ENCODE data around the gene SDE2. TPM values are rescaled to one million over a fixed set of nuclear protein-coding genes. Genes with fewer than 3 reads are reported as not detected.

The SDE2 gene
- polyA plus RNA-seq, 2 donors, result 3.3 to 6.1 TPM

DNA sequence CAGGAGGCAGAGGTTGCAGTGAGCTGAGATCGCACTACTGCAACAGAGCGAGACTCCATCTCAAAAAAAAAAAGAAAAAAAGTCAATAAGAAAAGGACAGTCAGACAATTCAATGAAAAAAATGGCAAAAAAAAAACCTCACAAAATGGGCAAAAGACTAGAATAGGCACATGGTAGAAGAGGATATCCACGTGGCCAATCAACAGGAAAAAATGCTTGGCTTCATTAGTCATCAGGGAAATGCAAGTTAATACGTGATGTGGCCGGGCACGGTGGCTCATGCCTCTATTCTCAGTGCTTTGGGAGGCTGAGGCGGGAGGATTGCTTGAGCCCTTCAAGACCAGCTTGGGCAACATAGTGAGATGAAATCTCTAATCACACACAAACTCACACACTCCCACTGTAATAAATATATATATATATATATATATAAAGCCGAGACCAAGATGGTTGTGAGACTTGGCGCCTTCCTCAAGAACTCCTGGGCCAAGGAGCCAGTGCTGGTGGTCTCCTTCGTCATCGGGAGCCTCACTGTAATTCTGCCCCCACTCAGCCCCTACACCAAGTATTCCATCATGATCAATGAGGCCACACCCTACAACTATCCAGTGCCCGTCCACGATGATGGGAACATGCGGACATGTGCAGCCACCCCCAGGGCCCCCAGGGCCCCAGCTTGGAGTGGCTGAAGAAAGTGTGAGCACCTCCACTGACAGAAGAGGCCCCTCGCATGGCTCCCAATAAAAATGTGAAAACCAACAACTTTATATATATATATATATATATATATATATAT lies 35.2 kb downstream of the SDE2 start:
- 81 to 89% methylated on average over 15 of the region's 15 CpGs for WGBS, 2 donors
- H3K27me3 ChIP-seq (ENCODE audit: control insufficient read depth in 1 of 2, insufficient read depth in 2 of 2, low read length in 2 of 2), result no peaks in the 10 kb centered on the region

DNA sequence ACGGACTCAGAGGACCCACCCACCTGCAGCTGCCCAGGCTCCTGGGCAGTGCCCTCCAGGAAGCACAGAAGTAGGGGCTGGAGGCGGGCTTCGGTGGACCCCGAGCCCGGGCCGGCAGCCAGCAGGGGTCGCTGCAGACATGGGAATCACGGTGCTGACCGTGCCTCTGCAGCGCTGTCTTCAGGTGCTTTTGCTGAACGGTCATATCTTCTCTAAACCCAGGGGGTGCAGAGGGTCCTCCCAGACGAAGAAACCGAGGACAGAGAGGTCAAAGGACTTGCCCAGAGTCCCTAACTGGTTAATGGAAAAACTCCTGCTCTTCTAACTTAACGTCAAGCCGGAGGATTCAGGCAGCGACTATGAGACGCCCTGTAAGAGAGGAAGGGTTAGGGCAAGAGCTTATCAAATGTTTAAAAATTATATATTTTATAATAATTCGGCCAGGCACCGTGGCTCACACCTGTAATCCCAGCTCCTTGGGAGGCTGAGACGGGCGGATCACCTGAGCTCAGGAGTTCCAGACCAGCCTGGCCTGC lies 36.6 kb downstream of the SDE2 start:
- H3K27ac ChIP-seq (ENCODE audit: low read depth in 2 of 2, low read length in 1 of 2), result no peak overlapping the region
- no peaks in the 10 kb centered on the region for H3K4me1 ChIP-seq (ENCODE audit: control insufficient read depth in 2 of 2, insufficient read depth in 2 of 2, low read length in 1 of 2)
- no peak overlapping the region for H3K4me3 ChIP-seq (ENCODE audit: low read depth in 1 of 2, low read length in 2 of 2)
- 28 to 32% methylated on average over 21 of the region's 21 CpGs for WGBS, 2 donors
- H3K27me3 ChIP-seq (ENCODE audit: control insufficient read depth in 1 of 2, insufficient read depth in 2 of 2, low read length in 2 of 2), result no peaks in the 10 kb centered on the region
- H3K9me3 ChIP-seq (ENCODE audit: control insufficient read depth in 2 of 2, insufficient read depth in 1 of 2, low read depth in 1 of 2, low read length in 1 of 2), result no peaks in the 10 kb centered on the region
- no peaks in the 10 kb centered on the region for H3K36me3 ChIP-seq (ENCODE audit: control insufficient read depth in 2 of 2, insufficient read depth in 2 of 2, low read length in 1 of 2)

More for the DNA sequence above, 35.2 kb downstream of the SDE2 start:
- no peaks in the 10 kb centered on the region for H3K36me3 ChIP-seq (ENCODE audit: control insufficient read depth in 2 of 2, insufficient read depth in 2 of 2, low read length in 1 of 2)
- no peak overlapping the region for H3K27ac ChIP-seq (ENCODE audit: low read depth in 2 of 2, low read length in 1 of 2)
- no peaks in the 10 kb centered on the region for H3K9me3 ChIP-seq (ENCODE audit: control insufficient read depth in 2 of 2, insufficient read depth in 1 of 2, low read depth in 1 of 2, low read length in 1 of 2)
- H3K4me3 ChIP-seq (ENCODE audit: low read depth in 1 of 2, low read length in 2 of 2), result no peak overlapping the region
- H3K4me1 ChIP-seq (ENCODE audit: control insufficient read depth in 2 of 2, insufficient read depth in 2 of 2, low read length in 1 of 2), result no peaks in the 10 kb centered on the region

DNA sequence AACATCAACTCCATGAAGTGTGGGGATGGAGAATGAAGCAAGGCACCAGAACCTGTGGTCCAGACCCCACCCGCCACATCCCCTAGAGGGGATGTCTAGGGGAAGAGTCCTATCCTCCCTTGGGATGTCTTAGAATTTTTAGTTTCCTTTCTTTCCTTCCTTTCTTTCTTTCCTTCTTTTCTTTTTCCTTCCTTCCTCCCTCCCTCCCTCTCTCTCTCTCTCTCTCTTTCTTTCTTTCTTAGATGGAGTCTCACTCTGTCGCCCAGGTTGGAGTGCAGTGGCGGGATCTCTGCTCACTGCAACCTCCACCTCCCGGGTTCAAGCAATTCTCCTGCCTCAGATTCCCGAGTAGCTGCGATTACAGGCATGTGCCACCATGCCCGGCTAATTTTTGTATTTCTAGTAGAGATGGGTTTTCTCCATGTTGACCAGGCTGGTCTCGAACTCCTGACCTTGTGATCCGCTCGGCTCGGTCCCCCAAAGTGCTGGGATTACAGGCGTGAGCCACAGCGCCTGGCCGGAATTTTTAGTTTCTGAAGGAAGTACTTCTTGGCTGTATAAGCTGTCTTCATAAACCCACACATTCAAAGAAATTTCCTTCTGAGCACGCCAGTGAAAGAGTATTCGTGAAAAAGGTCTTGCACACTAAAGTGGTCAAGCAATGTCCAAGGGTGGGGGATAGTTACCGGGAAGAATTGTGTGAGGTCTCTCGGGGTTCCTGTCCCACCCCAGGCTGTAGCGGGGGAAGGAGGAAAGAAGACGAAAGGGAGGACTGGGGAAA lies 37.3 kb downstream of the SDE2 start:
- no peaks in the 10 kb centered on the region for H3K27me3 ChIP-seq (ENCODE audit: control insufficient read depth in 1 of 2, insufficient read depth in 2 of 2, low read length in 2 of 2)
- H3K27ac ChIP-seq (ENCODE audit: low read depth in 2 of 2, low read length in 1 of 2), result no peak overlapping the region
- WGBS, 2 donors, result 65 to 69% methylated on average over 20 of the region's 20 CpGs
- no peaks in the 10 kb centered on the region for H3K36me3 ChIP-seq (ENCODE audit: control insufficient read depth in 2 of 2, insufficient read depth in 2 of 2, low read length in 1 of 2)
- no peaks in the 10 kb centered on the region for H3K4me1 ChIP-seq (ENCODE audit: control insufficient read depth in 2 of 2, insufficient read depth in 2 of 2, low read length in 1 of 2)
- H3K4me3 ChIP-seq (ENCODE audit: low read depth in 1 of 2, low read length in 2 of 2), result no peak overlapping the region
- H3K9me3 ChIP-seq (ENCODE audit: control insufficient read depth in 2 of 2, insufficient read depth in 1 of 2, low read depth in 1 of 2, low read length in 1 of 2), result no peaks in the 10 kb centered on the region

DNA sequence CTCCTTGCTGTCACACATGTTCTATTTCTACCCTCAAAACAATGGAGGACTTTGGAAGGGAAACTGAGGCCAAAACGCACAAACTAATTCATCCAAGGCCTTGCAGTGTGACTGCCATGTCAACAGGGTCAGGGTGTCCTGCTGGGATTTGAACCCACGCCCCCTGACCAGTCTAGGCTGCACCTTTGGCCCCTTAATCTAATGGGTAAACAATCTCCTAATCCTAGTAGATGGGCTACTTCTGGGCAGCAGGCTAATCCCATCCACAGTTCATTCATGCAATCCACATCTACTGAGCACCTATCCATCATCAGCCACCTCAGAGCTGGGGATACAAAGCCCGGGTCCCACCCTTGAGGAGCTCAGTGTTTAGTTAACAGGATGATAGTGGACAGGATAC lies 41.1 kb downstream of the SDE2 start:
- no peaks in the 10 kb centered on the region for H3K9me3 ChIP-seq (ENCODE audit: control insufficient read depth in 2 of 2, insufficient read depth in 1 of 2, low read depth in 1 of 2, low read length in 1 of 2)
- WGBS, 2 donors, result 68 to 77% methylated on average over 3 of the region's 3 CpGs
- H3K36me3 ChIP-seq (ENCODE audit: control insufficient read depth in 2 of 2, insufficient read depth in 2 of 2, low read length in 1 of 2), result no peaks in the 10 kb centered on the region
- H3K27ac ChIP-seq (ENCODE audit: low read depth in 2 of 2, low read length in 1 of 2), result no peak overlapping the region
- H3K4me1 ChIP-seq (ENCODE audit: control insufficient read depth in 2 of 2, insufficient read depth in 2 of 2, low read length in 1 of 2), result no peaks in the 10 kb centered on the region
- H3K4me3 ChIP-seq (ENCODE audit: low read depth in 1 of 2, low read length in 2 of 2), result no peak overlapping the region
- H3K27me3 ChIP-seq (ENCODE audit: control insufficient read depth in 1 of 2, insufficient read depth in 2 of 2, low read length in 2 of 2), result no peaks in the 10 kb centered on the region

DNA sequence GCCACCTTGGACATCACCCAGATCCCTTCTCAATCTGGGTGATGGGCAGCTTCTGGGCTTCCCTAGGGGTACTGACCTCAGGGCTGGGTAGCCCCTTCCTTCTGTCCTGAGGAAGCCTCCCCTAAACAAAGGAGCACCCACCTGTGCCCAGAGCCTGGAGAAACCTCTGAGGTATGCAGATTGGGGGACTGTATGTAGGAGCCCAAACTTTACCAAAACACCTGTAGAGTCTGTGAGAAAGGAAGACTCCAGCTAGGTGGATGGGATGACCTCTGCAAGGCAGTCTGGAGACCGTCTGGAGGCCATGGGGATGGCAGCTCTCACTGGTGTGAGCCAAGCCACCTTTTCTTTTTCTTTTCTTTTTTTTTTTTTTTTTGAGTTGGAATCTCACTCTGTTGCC lies 44.4 kb downstream of the SDE2 start:
- Histone ChIP-seq H3K4me3 (ENCODE audit: low read depth in 1 of 2, low read length in 2 of 2) (no peak overlapping the region), H3K4me1 (ENCODE audit: control insufficient read depth in 2 of 2, insufficient read depth in 2 of 2, low read length in 1 of 2) (no peaks in the 10 kb centered on the region), H3K27me3 (ENCODE audit: control insufficient read depth in 1 of 2, insufficient read depth in 2 of 2, low read length in 2 of 2) (no peaks in the 10 kb centered on the region), H3K36me3 (ENCODE audit: control insufficient read depth in 2 of 2, insufficient read depth in 2 of 2, low read length in 1 of 2) (no peaks in the 10 kb centered on the region), H3K9me3 (ENCODE audit: control insufficient read depth in 2 of 2, insufficient read depth in 1 of 2, low read depth in 1 of 2, low read length in 1 of 2) (no peaks in the 10 kb centered on the region), H3K27ac (ENCODE audit: low read depth in 2 of 2, low read length in 1 of 2) (no peak overlapping the region)
- 73 to 76% methylated on average over 1 of the region's 1 CpG for WGBS, 2 donors

DNA sequence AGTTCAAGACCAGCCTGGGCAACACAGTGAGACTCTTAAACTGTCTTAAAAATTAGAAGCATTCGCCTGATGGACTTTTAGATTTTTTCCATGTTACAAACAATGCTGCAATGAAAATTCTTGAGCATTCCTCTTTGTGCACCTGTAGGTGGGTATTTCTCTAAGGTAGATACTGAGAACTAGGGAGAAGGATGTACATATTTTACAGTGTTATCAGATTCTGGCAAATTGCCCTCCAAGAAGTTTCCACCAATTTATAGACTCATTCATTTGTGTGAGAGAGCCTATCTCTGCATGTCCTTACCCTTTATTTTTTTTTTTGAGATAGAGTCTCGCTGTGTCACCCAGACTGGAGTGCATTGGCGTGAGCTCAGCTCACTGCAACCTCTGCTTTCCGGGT lies 45.8 kb downstream of the SDE2 start:
- Histone ChIP-seq H3K9me3 (ENCODE audit: control insufficient read depth in 2 of 2, insufficient read depth in 1 of 2, low read depth in 1 of 2, low read length in 1 of 2) (no peaks in the 10 kb centered on the region), H3K4me3 (ENCODE audit: low read depth in 1 of 2, low read length in 2 of 2) (no peak overlapping the region), H3K4me1 (ENCODE audit: control insufficient read depth in 2 of 2, insufficient read depth in 2 of 2, low read length in 1 of 2) (no peaks in the 10 kb centered on the region), H3K36me3 (ENCODE audit: control insufficient read depth in 2 of 2, insufficient read depth in 2 of 2, low read length in 1 of 2) (no peaks in the 10 kb centered on the region), H3K27ac (ENCODE audit: low read depth in 2 of 2, low read length in 1 of 2) (no peak overlapping the region), H3K27me3 (ENCODE audit: control insufficient read depth in 1 of 2, insufficient read depth in 2 of 2, low read length in 2 of 2) (no peaks in the 10 kb centered on the region)
- 90 to 91% methylated on average over 4 of the region's 4 CpGs for WGBS, 2 donors

DNA sequence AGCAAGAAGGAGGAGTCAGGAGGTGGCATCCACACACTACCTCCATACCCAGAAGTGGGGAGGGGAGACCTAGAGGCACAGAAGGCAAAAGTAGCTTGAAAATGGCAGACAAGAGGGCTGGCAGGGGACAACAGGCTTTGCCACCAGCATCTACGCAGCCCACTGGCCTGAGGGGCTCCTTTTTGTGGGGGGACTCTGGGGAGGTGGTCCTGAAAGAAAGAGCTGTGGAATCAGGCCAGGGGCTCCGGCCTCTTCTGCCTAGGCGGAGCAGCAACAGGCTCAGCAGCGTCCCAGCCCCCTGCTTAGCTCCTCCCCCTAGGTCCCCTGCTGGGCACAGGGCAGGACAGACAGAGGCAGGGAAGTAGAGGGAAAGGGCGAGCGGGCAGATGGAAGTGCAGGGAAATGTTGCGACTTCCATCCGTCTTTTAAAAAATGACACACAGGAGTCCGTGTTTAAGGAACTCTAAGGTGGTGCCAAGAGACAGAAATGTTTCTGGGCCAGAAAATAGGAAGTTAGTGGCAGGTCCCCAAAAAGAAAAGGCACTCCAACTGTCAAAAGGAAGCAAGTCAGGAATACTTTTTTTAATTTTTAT lies 48.1 kb downstream of the SDE2 start:
- H3K36me3 ChIP-seq (ENCODE audit: control insufficient read depth in 2 of 2, insufficient read depth in 2 of 2, low read length in 1 of 2), result peaks cover 0 to under 1% of the 10 kb centered on the region in 2 donors
- H3K4me1 ChIP-seq (ENCODE audit: control insufficient read depth in 2 of 2, insufficient read depth in 2 of 2, low read length in 1 of 2), result peaks cover 0 to under 1% of the 10 kb centered on the region in 2 donors
- peaks cover 0 to under 1% of the 10 kb centered on the region in 2 donors for H3K9me3 ChIP-seq (ENCODE audit: control insufficient read depth in 2 of 2, insufficient read depth in 1 of 2, low read depth in 1 of 2, low read length in 1 of 2)
- no peak overlapping the region for H3K27ac ChIP-seq (ENCODE audit: low read depth in 2 of 2, low read length in 1 of 2)
- no peaks in the 10 kb centered on the region for H3K27me3 ChIP-seq (ENCODE audit: control insufficient read depth in 1 of 2, insufficient read depth in 2 of 2, low read length in 2 of 2)
- H3K4me3 ChIP-seq (ENCODE audit: low read depth in 1 of 2, low read length in 2 of 2), result no peak overlapping the region
- 69 to 72% methylated on average over 9 of the region's 9 CpGs for WGBS, 2 donors

DNA sequence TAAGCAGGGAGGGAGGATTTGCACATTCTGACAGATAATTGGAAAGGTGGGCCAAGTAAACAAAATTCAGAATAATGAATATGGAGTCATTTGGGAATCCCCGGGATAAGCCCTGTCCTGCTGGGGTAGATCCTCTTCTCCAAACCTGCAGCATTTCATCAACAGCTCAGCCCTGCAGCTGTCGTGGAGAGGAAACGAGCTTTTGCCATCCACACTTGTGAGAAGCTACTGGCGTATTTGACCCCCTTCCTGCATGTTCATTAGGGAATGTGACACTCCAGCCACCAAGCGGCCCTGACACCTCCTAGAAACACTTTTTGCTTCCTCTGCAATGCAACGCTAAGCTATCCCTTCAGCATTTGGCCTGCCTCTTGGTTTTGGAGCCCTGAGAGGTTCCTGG lies 50.1 kb downstream of the SDE2 start:
- Histone ChIP-seq H3K4me1 (ENCODE audit: control insufficient read depth in 2 of 2, insufficient read depth in 2 of 2, low read length in 1 of 2) (peaks cover 4 to 7% of the 10 kb centered on the region in 2 donors), H3K27me3 (ENCODE audit: control insufficient read depth in 1 of 2, insufficient read depth in 2 of 2, low read length in 2 of 2) (no peaks in the 10 kb centered on the region), H3K36me3 (ENCODE audit: control insufficient read depth in 2 of 2, insufficient read depth in 2 of 2, low read length in 1 of 2) (peaks cover 0 to 8% of the 10 kb centered on the region in 2 donors), H3K4me3 (ENCODE audit: low read depth in 1 of 2, low read length in 2 of 2) (no peak overlapping the region), H3K27ac (ENCODE audit: low read depth in 2 of 2, low read length in 1 of 2) (no peak overlapping the region), H3K9me3 (ENCODE audit: control insufficient read depth in 2 of 2, insufficient read depth in 1 of 2, low read depth in 1 of 2, low read length in 1 of 2) (peaks cover 0 to 9% of the 10 kb centered on the region in 2 donors)
- 56 to 67% methylated on average over 6 of the region's 6 CpGs for WGBS, 2 donors

DNA sequence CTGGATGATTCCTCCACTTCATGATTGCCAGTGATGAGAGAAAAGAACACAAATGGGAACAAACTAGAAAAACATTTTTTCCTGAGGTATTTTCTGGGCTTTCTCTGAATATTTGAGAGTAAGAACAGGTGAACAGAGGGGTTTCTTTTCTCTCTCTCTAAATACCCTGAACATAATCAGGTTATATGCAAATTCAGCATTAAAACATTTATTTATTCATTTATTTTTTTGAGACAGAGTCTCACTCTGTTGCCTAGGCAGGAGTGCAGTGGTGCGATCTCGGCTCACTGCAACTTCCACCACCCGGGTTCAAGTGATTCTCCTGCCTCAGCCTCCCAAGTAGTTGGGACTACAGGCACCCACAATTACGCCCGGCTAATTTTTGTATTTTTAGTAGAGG lies 52.3 kb downstream of the SDE2 start:
- no peaks in the 10 kb centered on the region for H3K27me3 ChIP-seq (ENCODE audit: control insufficient read depth in 1 of 2, insufficient read depth in 2 of 2, low read length in 2 of 2)
- peaks cover 4 to 7% of the 10 kb centered on the region in 2 donors for H3K4me1 ChIP-seq (ENCODE audit: control insufficient read depth in 2 of 2, insufficient read depth in 2 of 2, low read length in 1 of 2)
- H3K27ac ChIP-seq (ENCODE audit: low read depth in 2 of 2, low read length in 1 of 2), result no peak overlapping the region
- WGBS, 2 donors, result 94 to 95% methylated on average over 5 of the region's 5 CpGs
- no peak overlapping the region for H3K4me3 ChIP-seq (ENCODE audit: low read depth in 1 of 2, low read length in 2 of 2)
- peaks cover 0 to 9% of the 10 kb centered on the region in 2 donors for H3K9me3 ChIP-seq (ENCODE audit: control insufficient read depth in 2 of 2, insufficient read depth in 1 of 2, low read depth in 1 of 2, low read length in 1 of 2)
- H3K36me3 ChIP-seq (ENCODE audit: control insufficient read depth in 2 of 2, insufficient read depth in 2 of 2, low read length in 1 of 2), result peaks cover 0 to 8% of the 10 kb centered on the region in 2 donors
